Astrocyte of the cerebellum (primary cell): ENCODE measurements around the gene R3HDML.
"Not testable (repeated sequence)": the region's sequence is repeated elsewhere in the genome, so short reads cannot be mapped to it uniquely, and the experiment has no call there.

Experiments
- DNase-seq: peaks from one replicate; pipeline ENCODE4 v3.0.0-alpha.2; 2011; ENCODE audit warnings: low read depth
- H3K4me3 ChIP-seq: 2 replicates; pipeline ENCODE4 v1.5.1; 2011; ENCODE audit warnings: mild to moderate bottlenecking, low read depth, low read length, moderate library complexity
- CTCF ChIP-seq: IDR thresholded peaks from 2 replicates; pipeline ENCODE4 v1.5.1; 2012; ENCODE audit warnings: low read length, low read depth, moderate library complexity, mild to moderate bottlenecking; ENCODE audit errors: missing control alignments
- in situ Hi-C: cut with HindIII; loops from 2 replicates; pipeline ENCODE4 v1.10.0; 2017; ENCODE audit warnings: low sequenced_read_pairs

The R3HDML gene

GRCh38 chr20:44336725-44337380 is at the start of gene R3HDML:
Gene R3HDML (plus strand): TSS chr20:44337043. CDS start chr20:44337158, 115 bp downstream.
- in situ Hi-C loops = no loop called here
- no peak for TF ChIP-seq CTCF
- no peak for DNase-seq
- H3K4me3 ChIP-seq = no peak within 1 kb of the TSS

GRCh38 chr20:44287272-44288097 is 49.4 kb upstream of the R3HDML start:
- no peak for TF ChIP-seq CTCF
- no peak for DNase-seq
- no peak overlapping the region for H3K4me3 ChIP-seq
- in situ Hi-C loops = no loop called here

GRCh38 chr20:44288252-44288651 is 48.6 kb upstream of the R3HDML start:
- no peak for TF ChIP-seq CTCF
- no peak for DNase-seq
- H3K4me3 ChIP-seq = no peak overlapping the region
- in situ Hi-C loops = no loop called here

GRCh38 chr20:44291754-44292153 is 45.1 kb upstream of the R3HDML start:
- no peak for DNase-seq
- no peak for TF ChIP-seq CTCF
- no peak overlapping the region for H3K4me3 ChIP-seq
- in situ Hi-C loops = no loop called here

GRCh38 chr20:44296011-44296410 is 40.8 kb upstream of the R3HDML start:
- H3K4me3 ChIP-seq = no peak overlapping the region
- no peak for DNase-seq
- in situ Hi-C loops = no loop called here
- no peak for TF ChIP-seq CTCF

- H3K4me3 ChIP-seq = no peak overlapping the region
- DNase-seq = no peak
- no peak for TF ChIP-seq CTCF
- in situ Hi-C loops = no loop called here
Observed at GRCh38 chr20:44297721-44298120, 39.1 kb upstream of the R3HDML start.

- H3K4me3 ChIP-seq, in situ Hi-C loops, DNase-seq: not testable (repeated sequence)
Observed at GRCh38 chr20:44299011-44299535, 37.8 kb upstream of the R3HDML start.
